ENCODE measurements around the gene C13orf46. TPM values are rescaled to one million over a fixed set of nuclear protein-coding genes. Genes with fewer than 3 reads are reported as not detected.

Gene C13orf46
- total and polyA plus RNA-seq, 8 donors, result 2.9 to 23.1 (median 10.6) TPM

DNA sequence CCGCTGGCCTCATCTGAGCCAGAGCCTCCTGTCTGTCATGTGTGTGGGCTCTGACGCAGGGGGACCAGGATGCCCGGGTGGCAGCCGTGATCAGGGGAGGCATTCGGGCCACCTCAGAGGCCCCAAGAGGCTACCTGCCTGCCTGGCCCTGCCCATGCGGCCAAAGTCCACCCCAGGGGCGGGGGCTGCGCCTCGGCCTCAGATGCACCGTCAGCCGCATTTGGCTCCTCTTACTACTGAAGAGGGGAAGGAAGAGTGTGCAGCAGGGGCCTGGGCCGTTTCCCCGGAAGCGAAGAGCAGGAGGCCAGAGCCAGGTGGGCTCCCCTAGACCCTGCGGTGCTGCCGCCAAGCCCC, 34.0 kb downstream of the C13orf46 start:
- ATAC-seq (peak in 2 of 4 donors; percentile 26 to 32), FAIRE-seq (no peak), DNase-seq (peak in 1 of 6 donors; percentile 64)
- TF ChIP-seq, protein P1, sequence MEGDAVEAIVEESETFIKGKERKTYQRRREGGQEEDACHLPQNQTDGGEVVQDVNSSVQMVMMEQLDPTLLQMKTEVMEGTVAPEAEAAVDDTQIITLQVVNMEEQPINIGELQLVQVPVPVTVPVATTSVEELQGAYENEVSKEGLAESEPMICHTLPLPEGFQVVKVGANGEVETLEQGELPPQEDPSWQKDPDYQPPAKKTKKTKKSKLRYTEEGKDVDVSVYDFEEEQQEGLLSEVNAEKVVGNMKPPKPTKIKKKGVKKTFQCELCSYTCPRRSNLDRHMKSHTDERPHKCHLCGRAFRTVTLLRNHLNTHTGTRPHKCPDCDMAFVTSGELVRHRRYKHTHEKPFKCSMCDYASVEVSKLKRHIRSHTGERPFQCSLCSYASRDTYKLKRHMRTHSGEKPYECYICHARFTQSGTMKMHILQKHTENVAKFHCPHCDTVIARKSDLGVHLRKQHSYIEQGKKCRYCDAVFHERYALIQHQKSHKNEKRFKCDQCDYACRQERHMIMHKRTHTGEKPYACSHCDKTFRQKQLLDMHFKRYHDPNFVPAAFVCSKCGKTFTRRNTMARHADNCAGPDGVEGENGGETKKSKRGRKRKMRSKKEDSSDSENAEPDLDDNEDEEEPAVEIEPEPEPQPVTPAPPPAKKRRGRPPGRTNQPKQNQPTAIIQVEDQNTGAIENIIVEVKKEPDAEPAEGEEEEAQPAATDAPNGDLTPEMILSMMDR (IDR thresholded peaks at IDR 0.05), result no peak
- H3K36me3 ChIP-seq, result no peaks in the 10 kb centered on the region
- H3K4me1 ChIP-seq, result peaks cover 0 to 7% (median 0%) of the 10 kb centered on the region in 3 donors
- no peaks in the 10 kb centered on the region for H3K27me3 ChIP-seq
- 29 to 40% methylated on average over 16 of the region's 16 CpGs for WGBS, 2 donors
- no peaks in the 10 kb centered on the region for H3K9me3 ChIP-seq
- H3K4me3 ChIP-seq, result no peak overlapping the region
- intact Hi-C loops (cut with DNase I), result loop anchor here in 2 of 3 donors (10.0 kb wide), 2 partner anchors 115 to 125 kb away; no protein-coding TSS in a partner anchor
- no peak overlapping the region for H3K27ac ChIP-seq

DNA sequence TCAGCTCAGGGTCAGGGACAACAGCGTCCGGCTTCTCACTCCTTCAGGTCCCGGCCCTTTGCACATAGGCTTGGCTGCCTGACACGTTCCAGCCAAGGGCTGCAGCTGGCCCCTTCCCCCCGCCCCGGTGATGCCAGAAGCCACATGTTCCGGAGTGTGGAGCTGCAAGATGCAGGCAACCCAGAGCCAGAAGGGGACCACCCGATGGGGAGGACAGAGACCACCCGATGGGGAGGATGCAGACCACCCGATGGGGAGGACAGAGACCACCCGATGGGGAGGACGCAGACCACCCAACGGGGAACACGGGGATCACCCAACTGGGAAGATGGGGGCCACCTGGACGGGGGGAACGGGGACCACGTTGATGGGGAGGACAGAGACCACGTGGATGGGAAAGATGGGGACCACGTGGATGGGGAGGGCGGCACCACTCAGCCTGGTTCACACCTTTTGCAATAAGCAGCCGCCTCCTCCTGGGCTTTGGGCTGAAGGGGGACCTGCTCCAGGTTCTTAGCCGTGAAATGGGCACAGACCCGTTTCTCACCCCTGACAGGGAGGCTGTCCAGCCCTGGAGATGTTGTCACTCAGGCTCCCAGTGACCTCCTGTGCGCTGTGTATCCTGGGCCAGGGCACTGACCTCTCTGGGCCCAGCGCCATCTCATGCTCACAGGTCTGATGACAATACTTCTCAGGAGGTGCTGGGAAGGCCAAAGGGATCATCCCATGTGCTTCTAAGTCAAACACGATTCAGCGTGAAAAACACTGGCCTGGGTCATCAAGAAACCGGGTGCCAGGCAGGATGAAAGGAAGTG, 34.5 kb downstream of the C13orf46 start:
- 55 to 63% methylated on average over 28 of the region's 28 CpGs for WGBS, 2 donors
- Histone ChIP-seq H3K4me1 (peaks cover 0 to 7% (median 0%) of the 10 kb centered on the region in 3 donors), H3K9me3 (no peaks in the 10 kb centered on the region), H3K27ac (no peak overlapping the region), H3K4me3 (no peak overlapping the region), H3K36me3 (no peaks in the 10 kb centered on the region), H3K27me3 (no peaks in the 10 kb centered on the region)
- DNase-seq, result peak in 1 of 6 donors; percentile 63
- TF ChIP-seq, protein P1 (IDR thresholded peaks at IDR 0.05), result no peak
- intact Hi-C loops (cut with DNase I), result loop anchor here in 1 of 3 donors (10.0 kb wide), 1 partner anchor 115 kb away; no protein-coding TSS in a partner anchor
- no peak for FAIRE-seq
- peak in 1 of 4 donors; percentile 44 for ATAC-seq

DNA sequence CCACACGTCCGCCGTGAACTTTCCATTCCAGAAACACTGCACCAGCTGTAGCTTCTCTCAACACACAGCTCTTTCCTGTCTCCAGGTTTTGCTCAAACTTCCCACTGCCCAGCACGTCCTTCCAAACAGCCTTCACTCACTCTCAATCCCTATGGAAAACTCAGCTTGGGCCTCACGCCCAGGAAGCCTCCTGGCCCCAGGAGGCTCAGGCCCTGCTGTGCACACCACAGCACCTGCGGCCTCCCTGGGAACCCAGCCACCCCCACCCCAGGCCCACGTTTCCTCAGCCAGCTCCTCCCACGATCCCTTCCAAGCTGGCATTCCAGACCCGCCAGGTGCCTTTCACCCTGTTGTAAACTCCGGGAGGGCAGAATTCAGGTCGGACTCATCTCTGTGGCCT, 35.2 kb downstream of the C13orf46 start:
- ATAC-seq, result peak; percentile 50 to 77 (median 72)

DNA sequence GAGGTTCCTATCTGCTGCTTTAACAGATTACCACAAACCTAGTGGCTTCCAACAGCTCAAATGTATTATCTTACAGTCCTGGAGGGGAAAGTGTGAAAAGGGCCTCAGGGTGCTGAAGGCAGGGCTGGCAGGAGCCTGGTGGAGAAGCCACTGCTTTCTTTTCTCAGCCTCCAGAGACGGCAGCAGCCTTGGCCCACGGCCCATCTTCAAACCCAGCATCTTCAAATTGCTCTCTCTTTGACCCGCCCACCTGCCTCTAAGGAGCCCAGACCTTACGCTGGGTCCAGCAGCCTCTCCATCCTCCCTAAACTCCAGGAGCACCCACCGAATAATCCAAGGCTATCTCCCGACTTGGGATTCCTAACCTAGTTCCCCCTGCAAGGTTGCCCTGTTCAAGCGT, 35.6 kb downstream of the C13orf46 start:
- Histone ChIP-seq H3K4me3 (no peak overlapping the region), H3K9me3 (no peaks in the 10 kb centered on the region), H3K4me1 (peaks cover 0 to 7% (median 0%) of the 10 kb centered on the region in 3 donors), H3K27me3 (no peaks in the 10 kb centered on the region), H3K36me3 (no peaks in the 10 kb centered on the region), H3K27ac (no peak overlapping the region)
- FAIRE-seq, result no peak
- 64 to 80% methylated on average over 7 of the region's 7 CpGs for WGBS, 2 donors
- no peak for DNase-seq
- no peak for ATAC-seq
- intact Hi-C loops (cut with DNase I), result loop anchor here in 1 of 3 donors (10.0 kb wide), 1 partner anchor 113 kb away; no protein-coding TSS in a partner anchor
- TF ChIP-seq, protein P1 (IDR thresholded peaks at IDR 0.05), result no peak

More for the DNA sequence above, 35.2 kb downstream of the C13orf46 start:
- no peaks in the 10 kb centered on the region for H3K9me3 ChIP-seq
- FAIRE-seq, result no peak
- H3K27ac ChIP-seq, result no peak overlapping the region
- DNase-seq, result peak in 3 of 6 donors; percentile 35 to 55 (median 54)
- TF ChIP-seq, protein P1 (IDR thresholded peaks at IDR 0.05), result no peak
- WGBS, 2 donors, result 28 to 30% methylated on average over 11 of the region's 11 CpGs
- intact Hi-C loops (cut with DNase I), result loop anchor here in 1 of 3 donors (10.0 kb wide), 1 partner anchor 114 kb away; no protein-coding TSS in a partner anchor
- no peaks in the 10 kb centered on the region for H3K36me3 ChIP-seq
- peaks cover 0 to 7% (median 0%) of the 10 kb centered on the region in 3 donors for H3K4me1 ChIP-seq
- no peaks in the 10 kb centered on the region for H3K27me3 ChIP-seq
- no peak overlapping the region for H3K4me3 ChIP-seq
